H1 (cell line): Measurements from ENCODE around the gene SPRR1B. TPM values are rescaled to one million over a fixed set of nuclear protein-coding genes. Genes with fewer than 3 reads are reported as not detected.

Experiments
- CTCF ChIA-PET: fragments of 300-600 bp; sonication (Branson Sonifier 250); formaldehyde crosslinking; loops from one replicate; lab custom pipeline; 2021; ENCODE audit not compliant: partially characterized antibody; lab: Charles Lee
- POLR2A ChIA-PET: fragments of 300-600 bp; sonication (Branson Sonifier 250); formaldehyde crosslinking; loops from one replicate; lab custom pipeline; 2021; ENCODE audit warnings: inconsistent platforms; ENCODE audit not compliant: partially characterized antibody; lab: Charles Lee
- DNase-seq, 2 experiments: peaks; one replicate each; pipeline versions ENCODE4 v3.0.0 to v3.0.0-alpha.2; 2010 to 2022; ENCODE audit warnings: low spot score in 2 of 2, low read depth in 1 of 2, mixed read lengths in 1 of 2
- FAIRE-seq: peaks from 2 replicates; lab custom pipeline; 2011; peaks lifted over from hg19 to GRCh38; lab: Jason Lieb, UNC
- H2AFZ ChIP-seq: 2 replicates; pipeline ENCODE4 v1.8.1; 2012; ENCODE audit warnings: low read length, inconsistent platforms
- H2AK5ac ChIP-seq: 2 replicates; pipeline ENCODE4 v1.6.1; 2013; ENCODE audit warnings: low read depth, low read length
- H2BK120ac ChIP-seq: replicated peaks from 2 replicates; pipeline ENCODE3; 2013; ENCODE audit warnings: low read depth, low read length, inconsistent platforms
- H2BK12ac ChIP-seq: 2 replicates; pipeline ENCODE4 v1.6.1; 2013; ENCODE audit warnings: low read depth, low read length
- H2BK15ac ChIP-seq: 2 replicates; pipeline ENCODE4 v1.6.1; 2013; ENCODE audit warnings: low read length
- H2BK20ac ChIP-seq: 2 replicates; pipeline ENCODE4 v1.6.1; 2013; ENCODE audit warnings: low read length
- H2BK5ac ChIP-seq: 2 replicates; pipeline ENCODE4 v1.6.1; 2013; ENCODE audit warnings: low read depth, low read length
- H3K14ac ChIP-seq: 2 replicates; pipeline ENCODE4 v1.6.1; 2013; ENCODE audit warnings: inconsistent platforms; ENCODE audit not compliant: insufficient read length
- H3K18ac ChIP-seq: 2 replicates; pipeline ENCODE4 v1.6.1; 2013; ENCODE audit warnings: low read length; ENCODE audit errors: extremely low read depth
- H3K23ac ChIP-seq: 2 replicates; pipeline ENCODE4 v1.6.1; 2013; ENCODE audit warnings: inconsistent platforms; ENCODE audit not compliant: insufficient read length
- H3K23me2 ChIP-seq: 2 replicates; pipeline ENCODE4 v1.6.1; 2013; ENCODE audit warnings: low read depth, low read length
- H3K27ac ChIP-seq: 2 replicates; pipeline ENCODE4 v1.6.1; 2011; ENCODE audit warnings: low read depth, low read length, inconsistent platforms
- H3K27me3 ChIP-seq, 4 experiments: replicated peaks in 1 of 4; 1 replicate in 1 of 4; 2 replicates in 3 of 4; pipeline versions ENCODE4 v1.6.1 to v1.8.1; 2011 to 2013; ENCODE audit warnings: low read length in 3 of 4, mild to moderate bottlenecking in 3 of 4, inconsistent platforms in 2 of 4, mixed read lengths in 2 of 4, moderate library complexity in 1 of 4; ENCODE audit not compliant: control insufficient read depth in 3 of 4, insufficient read depth in 3 of 4; ENCODE audit errors: extremely low read depth in 1 of 4
- H3K36me3 ChIP-seq, 4 experiments: 2 replicates each; pipeline versions ENCODE4 v1.6.1 to v1.8.1; 2011 to 2013; ENCODE audit warnings: mild to moderate bottlenecking in 4 of 4, low read length in 3 of 4, moderate library complexity in 2 of 4, control low read depth in 1 of 4, inconsistent platforms in 1 of 4; ENCODE audit not compliant: insufficient read depth in 4 of 4, control insufficient read depth in 2 of 4
- H3K4ac ChIP-seq: replicated peaks from 2 replicates; pipeline ENCODE3; 2013; ENCODE audit warnings: low read length, low read depth, mixed read lengths, inconsistent platforms; ENCODE audit not compliant: insufficient read length
- H3K4me1 ChIP-seq, 4 experiments: replicated peaks in 1 of 4; 1 replicate in 1 of 4; 2 replicates in 3 of 4; pipeline versions ENCODE4 v1.6.1 to v1.8.1; 2011 to 2013; ENCODE audit warnings: low read length in 3 of 4, inconsistent platforms in 2 of 4, mixed read lengths in 1 of 4; ENCODE audit not compliant: insufficient read depth in 4 of 4, control insufficient read depth in 3 of 4
- H3K4me2 ChIP-seq, 2 experiments: 2 replicates each; pipeline versions ENCODE4 v1.6.1 to v1.8.1; 2011 to 2013; ENCODE audit warnings: low read depth in 2 of 2, low read length in 2 of 2, control low read depth in 1 of 2, inconsistent platforms in 1 of 2, mild to moderate bottlenecking in 1 of 2; ENCODE audit not compliant: insufficient read depth in 1 of 2
- H3K4me3 ChIP-seq, 4 experiments: fragments of 200-600, 300-600 bp in 1 of 4; sonication (generic), shearing (Covaris generic), sonication (Bioruptor Twin) in 1 of 4; 2 replicates each; pipeline versions ENCODE4 v1.5.1 to v1.8.1; 2011 to 2016; ENCODE audit warnings: low read length in 4 of 4, low read depth in 3 of 4, control low read depth in 2 of 4, inconsistent platforms in 2 of 4, mild to moderate bottlenecking in 2 of 4, mixed read lengths in 1 of 4, moderate library complexity in 1 of 4; ENCODE audit not compliant: insufficient read depth in 2 of 4; ENCODE audit errors: extremely low read depth in 1 of 4
- H3K56ac ChIP-seq: replicated peaks from 2 replicates; pipeline ENCODE3; 2013; ENCODE audit warnings: low read depth, mild to moderate bottlenecking, mixed read lengths, low read length, inconsistent platforms; ENCODE audit not compliant: insufficient read length
- H3K79me1 ChIP-seq: 2 replicates; pipeline ENCODE4 v1.6.1; 2013; ENCODE audit warnings: low read depth, low read length, control low read depth
- H3K79me2 ChIP-seq, 2 experiments: 2 replicates each; pipeline versions ENCODE4 v1.6.1 to v1.8.1; 2012 to 2013; ENCODE audit warnings: low read length in 2 of 2, mild to moderate bottlenecking in 2 of 2, inconsistent platforms in 1 of 2; ENCODE audit not compliant: insufficient read depth in 2 of 2, control insufficient read depth in 1 of 2
- H3K9ac ChIP-seq, 4 experiments: replicated peaks in 1 of 4; 1 replicate in 1 of 4; 2 replicates in 3 of 4; pipeline versions ENCODE4 v1.6.1 to v1.8.1; 2011 to 2013; ENCODE audit warnings: low read depth in 3 of 4, low read length in 3 of 4, control low read depth in 2 of 4, mild to moderate bottlenecking in 2 of 4, moderate library complexity in 2 of 4, inconsistent platforms in 1 of 4; ENCODE audit errors: extremely low read depth in 1 of 4
- H3K9me3 ChIP-seq, 2 experiments: 2 replicates each; pipeline versions ENCODE4 v1.6.1 to v1.8.1; 2012 to 2013; ENCODE audit warnings: mild to moderate bottlenecking in 2 of 2, moderate library complexity in 2 of 2, control low read depth in 1 of 2, inconsistent platforms in 1 of 2, low read depth in 1 of 2, low read length in 1 of 2, mixed read lengths in 1 of 2; ENCODE audit not compliant: insufficient read depth in 2 of 2
- H4K20me1 ChIP-seq, 2 experiments: replicated peaks in 1 of 2; 2 replicates each; pipeline versions ENCODE3 to v1.8.1; 2011 to 2013; ENCODE audit warnings: inconsistent platforms in 2 of 2, low read length in 2 of 2, mild to moderate bottlenecking in 1 of 2; ENCODE audit not compliant: insufficient read depth in 2 of 2, control insufficient read depth in 1 of 2
- H4K5ac ChIP-seq: 2 replicates; pipeline ENCODE4 v1.6.1; 2013; ENCODE audit warnings: low read length, low read depth, mixed read lengths, inconsistent platforms; ENCODE audit not compliant: insufficient read length
- H4K8ac ChIP-seq: 2 replicates; pipeline ENCODE4 v1.8.0; 2013; ENCODE audit warnings: mild to moderate bottlenecking, moderate library complexity, low read length, inconsistent platforms; ENCODE audit not compliant: insufficient read depth; ENCODE audit errors: extremely low read depth
- H4K91ac ChIP-seq: replicated peaks from 2 replicates; pipeline ENCODE3; 2013; ENCODE audit warnings: low read length, mixed read lengths, inconsistent platforms; ENCODE audit not compliant: insufficient read length
- KDM5A ChIP-seq: fragments of 200-600 bp; IDR thresholded peaks from 2 replicates; pipeline ENCODE4 v1.7.1; 2012; ENCODE audit warnings: mild to moderate bottlenecking, low read length, inconsistent platforms, mixed read lengths
- POLR2A ChIP-seq, 2 experiments: IDR thresholded peaks; 1 replicate in 1 of 2; 2 replicates in 1 of 2; pipeline ENCODE4 v1.6.1; 2011; ENCODE audit warnings: low read depth in 2 of 2, low read length in 2 of 2, mild to moderate bottlenecking in 2 of 2; ENCODE audit errors: control extremely low read depth in 1 of 2
- POLR2AphosphoS5 ChIP-seq: IDR thresholded peaks from 2 replicates; pipeline ENCODE4 v1.6.1; 2011; ENCODE audit warnings: low read depth, low read length
- RBBP5 ChIP-seq: IDR thresholded peaks from 2 replicates; pipeline ENCODE4 v1.7.1; 2012; ENCODE audit warnings: low read depth, mild to moderate bottlenecking, inconsistent platforms, low read length, moderate library complexity, borderline replicate concordance
- TEAD4 ChIP-seq: IDR thresholded peaks from 2 replicates; pipeline ENCODE4 v1.6.1; 2012; ENCODE audit warnings: low read depth, low read length, inconsistent platforms, mixed read lengths
- WGBS, 2 experiments: shearing (Covaris generic) in 1 of 2; methylation state at CpG; one replicate each; pipeline versions ENCODE4 v1.1.6 to v1.1.7; 2013 to 2015; ENCODE audit warnings: low lambda C conversion rate in 2 of 2, mixed read lengths in 2 of 2, inconsistent platforms in 1 of 2, low coverage in 1 of 2, missing lambda C conversion rate in 1 of 2; ENCODE audit not compliant: insufficient replicate concordance in 2 of 2, insufficient coverage in 1 of 2, insufficient read length in 1 of 2; ENCODE audit errors: extremely low coverage in 1 of 2, missing lambda C conversion rate in 1 of 2; 5-methylcytosine and 5-hydroxymethylcytosine counted together
- polyA plus RNA-seq, 7 experiments: library from polyadenylated mRNA; depleted of rRNA in 3 of 7; stranded (reverse) in 5 of 7; unstranded in 2 of 7; fragments of >200 nt in 5 of 7; fragments of 200-250 nt in 2 of 7; gene quantifications; 1 replicate in 5 of 7; 2 replicates in 1 of 7; 4 replicates in 1 of 7; pipeline versions ENCODE4 v1.2.1 to v1.2.3, GENCODE V29; 2011 to 2013; ENCODE audit warnings: missing spikeins in 2 of 7, mixed read lengths in 2 of 7
- total RNA-seq: library from RNA; stranded (reverse); fragmentation: NEBNext Ultra II Directional; extraction: Animal tissue kit (Norgen Biotek cat#: 25700); gene quantifications from 2 replicates; pipeline ENCODE4 v1.2.1, GENCODE V29; 2021

SPRR1B gene
- total and polyA plus RNA-seq, 2 of the 8 experiments (the other 6 are each of a cell fraction or from before 2014, with no cell fraction given) = 0.23 TPM; not detected in 1

GRCh38 chr1:152999818-153000217 is 31.2 kb upstream of the SPRR1B start:
- H4K8ac ChIP-seq = no peak overlapping the region
- H3K23me2 ChIP-seq = no peaks in the 10 kb centered on the region; the same call in 1 of the 2 replicates
- H3K4me3 ChIP-seq = no peak overlapping the region
- H2BK120ac ChIP-seq = no peak overlapping the region
- no peak overlapping the region for H3K27ac ChIP-seq
- H3K27me3 ChIP-seq = no peaks in the 10 kb centered on the region
- no peak overlapping the region for H3K14ac ChIP-seq
- H4K91ac ChIP-seq = no peak overlapping the region
- TF ChIP-seq TEAD4 (no peak), POLR2AphosphoS5 (no peak), POLR2A (IDR thresholded peaks at IDR 0.05; ENCODE audit: control extremely low read depth in 1 of 2, low read depth in 2 of 2, low read length in 2 of 2) (no peak), RBBP5 (no peak), KDM5A (no peak)
- TF ChIP-seq, all 59 proteins: peak for 0
- Histone ChIP-seq H3K9ac (no peak overlapping the region), H2BK5ac (no peak overlapping the region), H2BK20ac (no peak overlapping the region), H3K56ac (no peak overlapping the region), H3K79me1 (no peaks in the 10 kb centered on the region), H3K4ac (no peak overlapping the region), H3K23ac (no peak overlapping the region), H3K79me2 (no peaks in the 10 kb centered on the region), H4K5ac (no peak overlapping the region), H3K9me3 (0 out of 4 replicates have a peak, but pooled peaks cover 0 to 7% of the 10 kb centered on the region in 2 experiments), H3K4me2 (no peak overlapping the region; a peak in 1 of 4 replicates), H2AFZ (no peak overlapping the region), H2BK12ac (no peak overlapping the region), H2AK5ac (no peak overlapping the region), H3K4me1 (peaks cover 0 to 4% (median 2%) of the 10 kb centered on the region in 4 experiments; a peak in 1 of 7 replicates), H4K20me1 (no peaks in the 10 kb centered on the region), H3K18ac (no peak overlapping the region), H3K36me3 (no peaks in the 10 kb centered on the region), H2BK15ac (no peak overlapping the region)
- WGBS, 2 experiments = 80% methylated on average over 6 of the region's 6 CpGs; no CpG with 5 or more reads in 1 of the 2 experiments
- CTCF ChIA-PET = interaction anchor here (1.3 to 2.7 kb wide), 3 partner anchors 14 to 193 kb away, joined by 3 to 7 read pairs (median 4); no protein-coding TSS in a partner anchor
- FAIRE-seq = no peak
- POLR2A ChIA-PET = no interaction called here
- no peak for DNase-seq
